ENCODE measurements around the gene KCTD11. TPM values are rescaled to one million over a fixed set of nuclear protein-coding genes. Genes with fewer than 3 reads are reported as not detected.
"Not testable (repeated sequence)": the region's sequence is repeated elsewhere in the genome, so short reads cannot be mapped to it uniquely, and the experiment has no call there.

The KCTD11 gene
- total RNA-seq, 2 experiments from 2014 or later = 6.0 to 8.6 TPM

DNA sequence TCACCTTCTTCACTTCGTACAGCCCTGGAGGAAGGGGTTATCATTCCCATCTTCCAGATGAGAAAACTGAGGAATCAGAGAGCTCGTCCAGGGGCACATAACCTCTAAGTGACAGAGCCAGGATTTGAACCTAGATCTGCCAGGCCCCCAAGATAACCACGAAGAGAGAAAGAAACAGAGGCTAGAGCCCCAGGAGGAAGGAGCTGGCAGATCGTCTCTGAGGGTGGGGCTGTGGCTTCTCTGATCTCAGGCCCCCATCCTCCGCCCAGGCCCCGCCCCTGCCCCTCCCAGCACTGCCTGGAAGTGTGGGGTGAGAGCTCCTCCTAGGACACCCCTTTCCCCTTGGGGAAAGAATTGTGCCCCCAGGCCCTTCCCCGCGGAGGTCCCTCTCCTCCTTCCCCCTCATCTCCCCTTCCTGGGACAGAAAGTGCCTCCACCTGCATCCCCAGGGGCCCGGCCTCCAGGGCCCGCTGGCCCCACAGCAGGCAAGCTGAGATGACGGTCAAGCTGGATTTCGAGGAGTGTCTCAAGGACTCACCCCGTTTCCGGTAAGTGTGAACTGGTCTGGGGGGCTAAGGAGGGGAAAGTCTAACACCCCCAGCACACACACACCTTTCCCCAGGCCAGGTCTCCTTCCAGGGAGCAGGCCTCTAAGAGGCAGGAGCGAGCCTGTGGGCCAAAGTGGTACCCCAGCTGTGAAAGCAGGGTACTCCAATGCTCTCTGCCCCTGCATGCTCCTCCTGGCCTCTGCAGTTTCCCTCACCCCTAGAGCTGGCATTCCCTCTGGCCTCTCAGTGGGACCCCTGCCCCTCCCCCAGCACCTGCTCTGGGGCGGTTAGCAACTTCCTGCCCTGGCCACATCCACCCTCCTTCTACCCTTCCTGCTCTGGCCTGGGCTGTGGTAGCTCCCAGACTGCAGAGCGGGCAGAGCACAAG lies 15.5 kb upstream of the KCTD11 start, which contains the start of gene ACAP1:
ACAP1 (plus strand) TSS at position 290 of the 936 bp plus-strand sequence; CDS start at position 496, 206 bp downstream.
- Histone ChIP-seq H3K36me3 (ENCODE audit: insufficient read depth, low read length) (peaks cover 32% of the 10 kb centered on the region), H3K9me3 (ENCODE audit: low read length) (no peaks in the 10 kb centered on the region), H3K4me1 (ENCODE audit: insufficient read depth, low read length, poor library complexity, severe bottlenecking) (peaks cover 52% of the 10 kb centered on the region), H3K4me2 (ENCODE audit: low read length) (peak within 1 kb of the TSS; percentile 99), H3K27ac (ENCODE audit: low read depth, low read length, poor library complexity, severe bottlenecking) (peak within 1 kb of the TSS; percentile 79), H3K9me2 (ENCODE audit: insufficient read depth, low read length) (no peaks in the 10 kb centered on the region), H3K4me3 (ENCODE audit: low read depth, low read length, poor library complexity, severe bottlenecking) (peak within 1 kb of the TSS; percentile 78), H2AFZ (ENCODE audit: low read length) (peak within 1 kb of the TSS; percentile 27; the same call in 1 of the 2 replicates), H3K79me2 (ENCODE audit: insufficient read depth, low read depth, low read length) (peaks cover 24% of the 10 kb centered on the region), H4K20me1 (ENCODE audit: insufficient read depth, low read length) (no peaks in the 10 kb centered on the region)
- CTCF ChIA-PET (ENCODE audit: unreplicated experiment) = interaction anchor here (0.5 to 1.1 kb wide), 4 partner anchors 12 to 27 kb away, joined by 3 to 5 read pairs (median 4); no protein-coding TSS in a partner anchor
- TF ChIP-seq CTCF (conservative IDR thresholded peaks at IDR 0.05; ENCODE audit: low read length) (no peak; the same call in 1 of the 2 replicates), EZH2phosphoT487 (IDR thresholded peaks at IDR 0.05; ENCODE audit: borderline replicate concordance, low read depth, low read length) (no peak)
- intact Hi-C loops (cut with micrococcal nuclease; ENCODE audit: unreplicated experiment) = loop anchor here (2.0 kb wide), 1 partner anchor 56 kb away; the partner anchor contains the start of gene SLC2A4
- POLR2A ChIA-PET = interaction anchor here (0.5 to 1.9 kb wide), 14 partner anchors 8 to 140 kb away, joined by 3 to 8 read pairs (median 4); partner anchors contain the start of genes GPS2, SLC2A4, TMEM102 and TMEM256
- peak; percentile 81 for DNase-seq (ENCODE audit: low spot score)
- TSS peak; percentile 76 for BruUV-seq (replicated peaks)

GRCh38 chr17:7337600-7337999 lies 14.4 kb upstream of the KCTD11 start:
- intact Hi-C loops (cut with micrococcal nuclease; ENCODE audit: unreplicated experiment) = loop anchor here (2.0 kb wide), 1 partner anchor 57 kb away; the partner anchor contains the start of gene SLC2A4
- DNase-seq (ENCODE audit: low spot score); H3K9me3 ChIP-seq (ENCODE audit: low read length); BruUV-seq (replicated peaks); H4K20me1 ChIP-seq (ENCODE audit: insufficient read depth, low read length); H3K9me2 ChIP-seq (ENCODE audit: insufficient read depth, low read length); H2AFZ ChIP-seq (ENCODE audit: low read length): not testable (repeated sequence)
- CTCF ChIA-PET (ENCODE audit: unreplicated experiment) = interaction anchor here (0.5 to 1.3 kb wide), 5 partner anchors 8 to 223 kb away, joined by 3 to 6 read pairs (median 4); partner anchors contain the start of gene NEURL4
- peaks cover 42% of the 10 kb centered on the region for H3K4me1 ChIP-seq (ENCODE audit: insufficient read depth, low read length, poor library complexity, severe bottlenecking)
- POLR2A ChIA-PET = interaction anchor here (1.1 to 1.9 kb wide), 9 partner anchors 8 to 138 kb away, joined by 3 to 8 read pairs (median 5); partner anchors contain the start of genes TMEM256 and TMEM95
- H3K27ac ChIP-seq (ENCODE audit: low read depth, low read length, poor library complexity, severe bottlenecking) = peak overlapping the region; percentile 79
- H3K79me2 ChIP-seq (ENCODE audit: insufficient read depth, low read depth, low read length) = peaks cover 24% of the 10 kb centered on the region
- H3K36me3 ChIP-seq (ENCODE audit: insufficient read depth, low read length) = peaks cover 41% of the 10 kb centered on the region
- H3K4me2 ChIP-seq (ENCODE audit: low read length) = peak overlapping the region; percentile 99
- peak overlapping the region; percentile 78 for H3K4me3 ChIP-seq (ENCODE audit: low read depth, low read length, poor library complexity, severe bottlenecking)

DNA sequence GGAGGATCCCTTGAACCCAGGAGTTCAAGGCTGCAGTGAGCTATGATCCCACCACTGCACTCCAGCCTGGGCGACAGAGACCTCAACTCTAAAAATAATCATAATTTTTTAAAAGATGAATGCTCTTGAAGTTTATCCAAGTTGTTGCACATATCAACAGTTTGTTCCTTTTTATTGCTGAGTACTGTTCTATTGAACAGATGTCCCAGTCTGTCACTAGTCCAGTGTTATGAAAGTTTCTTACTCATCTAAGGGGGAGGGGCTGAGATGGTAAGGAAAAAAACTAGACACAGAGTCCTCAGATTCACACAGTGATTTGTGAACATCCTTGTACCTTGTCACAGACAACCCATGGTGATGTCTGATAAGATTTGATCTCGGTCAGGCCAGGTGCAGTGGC lies 11.8 kb upstream of the KCTD11 start:
- no peak for TF ChIP-seq EZH2phosphoT487 (IDR thresholded peaks at IDR 0.05; ENCODE audit: borderline replicate concordance, low read depth, low read length)
- TF ChIP-seq CTCF (conservative IDR thresholded peaks at IDR 0.05; ENCODE audit: low read length) = no peak
- Histone ChIP-seq H3K27ac (ENCODE audit: low read depth, low read length, poor library complexity, severe bottlenecking) (no peak overlapping the region), H3K79me2 (ENCODE audit: insufficient read depth, low read depth, low read length) (peaks cover 24% of the 10 kb centered on the region), H3K4me3 (ENCODE audit: low read depth, low read length, poor library complexity, severe bottlenecking) (no peak overlapping the region), H3K9me2 (ENCODE audit: insufficient read depth, low read length) (no peaks in the 10 kb centered on the region), H3K4me1 (ENCODE audit: insufficient read depth, low read length, poor library complexity, severe bottlenecking) (peaks cover 32% of the 10 kb centered on the region), H3K36me3 (ENCODE audit: insufficient read depth, low read length) (peaks cover 62% of the 10 kb centered on the region), H2AFZ (ENCODE audit: low read length) (no peak overlapping the region), H4K20me1 (ENCODE audit: insufficient read depth, low read length) (no peaks in the 10 kb centered on the region), H3K9me3 (ENCODE audit: low read length) (no peaks in the 10 kb centered on the region), H3K4me2 (ENCODE audit: low read length) (no peak overlapping the region)
- no peak for DNase-seq (ENCODE audit: low spot score)
- CTCF ChIA-PET (ENCODE audit: unreplicated experiment) = no interaction called here
- no TSS peak for BruUV-seq (replicated peaks)
- intact Hi-C loops (cut with micrococcal nuclease; ENCODE audit: unreplicated experiment) = no loop called here
- POLR2A ChIA-PET = no interaction called here
